Uterus (tissue), 4 donors: Measurements from ENCODE around the gene CACNA1C. TPM values are rescaled to one million over a fixed set of nuclear protein-coding genes. Genes with fewer than 3 reads are reported as not detected.
A peak's percentile ranks its signal among the peaks of the same experiment; 100 is the strongest.

ENCODE experiments used
- DNase-seq, 2 donors: peaks; one replicate each; pipeline ENCODE4 v3.0.0-alpha.2; 2019 to 2020
- H3K27ac ChIP-seq, 2 donors: fragments of 200-600 bp; sonication (generic); 1 replicate in 1 of 2; 2 replicates in 1 of 2; pipeline ENCODE4 v1.5.1; 2016 to 2018
- H3K27me3 ChIP-seq, 2 donors: fragments of 200-600 bp; sonication (generic); one replicate each; pipeline ENCODE4 v1.5.1; 2018 to 2019; ENCODE audit warnings: control low read depth in 1 of 2
- H3K36me3 ChIP-seq, 2 donors: fragments of 200-600 bp; sonication (generic); one replicate each; pipeline ENCODE4 v1.5.1; 2019; ENCODE audit warnings: control low read depth in 1 of 2
- H3K4me1 ChIP-seq, 2 donors: fragments of 200-600 bp; sonication (generic); one replicate each; pipeline ENCODE4 v1.5.1; 2018 to 2019; ENCODE audit warnings: control low read depth in 1 of 2
- H3K4me3 ChIP-seq, 2 donors: fragments of 200-600 bp; sonication (generic); 1 replicate in 1 of 2; 2 replicates in 1 of 2; pipeline ENCODE4 v1.5.1; 2018 to 2019; ENCODE audit warnings: mild to moderate bottlenecking in 1 of 2
- H3K9me3 ChIP-seq, 2 donors: fragments of 200-600 bp; sonication (generic); one replicate each; pipeline ENCODE4 v1.5.1; 2019; ENCODE audit warnings: control low read depth in 1 of 2
- CTCF ChIP-seq, 4 experiments: fragments of 200-600 bp in 2 of 4; fragments of 450-650 bp in 2 of 4; sonication (generic) in 2 of 4; IDR thresholded peaks; one replicate each; pipeline ENCODE4 v1.5.1; 2016 to 2019; ENCODE audit warnings: antibody characterized with exemption in 4 of 4, mild to moderate bottlenecking in 2 of 4, moderate library complexity in 1 of 4
- POLR2A ChIP-seq, 2 donors: fragments of 450-650 bp; IDR thresholded peaks; one replicate each; pipeline ENCODE4 v1.6.1; 2016; ENCODE audit warnings: antibody characterized with exemption in 2 of 2, mild to moderate bottlenecking in 1 of 2, moderate library complexity in 1 of 2
- intact Hi-C: fragments of 100-400 bp; cut with DNase I; formaldehyde crosslinking; loops from one replicate; pipeline ENCODE4 v1.15.1; 2023; ENCODE audit warnings: low total_unique reads
- total RNA-seq, 4 donors: library from RNA; depleted of rRNA in 3 of 4; stranded (reverse); fragments of >200 nt in 3 of 4; gene quantifications; one replicate each; pipeline versions ENCODE4 v1.1.0 to v1.2.4, GENCODE V29; 2014 to 2023
- donor health status: DM: yes; HTN: yes; CAD: no.

CACNA1C gene
- total RNA-seq, 4 donors from 2014 or later: 15.9 to 121 (median 32.1) TPM

- H3K9me3 ChIP-seq: no peaks in the 10 kb centered on the region
- no peak overlapping the region for H3K4me3 ChIP-seq
These were observed 380.1 kb downstream of the CACNA1C start for GRCh38 chr12:2432856-2433255.

GRCh38 chr12:2435511-2435910 is 382.7 kb downstream of the CACNA1C start:
- H3K4me3 ChIP-seq: no peak overlapping the region
- H3K27ac ChIP-seq: no peak overlapping the region
- TF ChIP-seq CTCF (IDR thresholded peaks at IDR 0.05) (no peak), POLR2A (IDR thresholded peaks at IDR 0.05) (no peak)
- no peaks in the 10 kb centered on the region for H3K27me3 ChIP-seq
- H3K36me3 ChIP-seq: no peaks in the 10 kb centered on the region
- peaks cover 3 to 7% of the 10 kb centered on the region in 2 donors for H3K4me1 ChIP-seq
- DNase-seq: no peak
- intact Hi-C loops: no loop called here
- no peaks in the 10 kb centered on the region for H3K9me3 ChIP-seq

More at GRCh38 chr12:2432856-2433255, 380.1 kb downstream of the CACNA1C start:
- H3K4me1 ChIP-seq: peaks cover 3 to 7% of the 10 kb centered on the region in 2 donors
- no peaks in the 10 kb centered on the region for H3K36me3 ChIP-seq
- H3K27ac ChIP-seq: peak overlapping the region; percentile 74 to 77
- no peak for DNase-seq
- intact Hi-C loops: no loop called here
- no peaks in the 10 kb centered on the region for H3K27me3 ChIP-seq
- TF ChIP-seq CTCF (IDR thresholded peaks at IDR 0.05): no peak
- TF ChIP-seq POLR2A (IDR thresholded peaks at IDR 0.05): no peak

- Histone ChIP-seq H3K4me3 (no peak overlapping the region), H3K27ac (no peak overlapping the region), H3K27me3 (no peaks in the 10 kb centered on the region), H3K4me1 (no peaks in the 10 kb centered on the region), H3K36me3 (no peaks in the 10 kb centered on the region), H3K9me3 (no peaks in the 10 kb centered on the region)
- TF ChIP-seq POLR2A (IDR thresholded peaks at IDR 0.05) (no peak), CTCF (IDR thresholded peaks at IDR 0.05) (no peak)
- DNase-seq: no peak
- intact Hi-C loops: no loop called here
These were observed 386.7 kb downstream of the CACNA1C start for GRCh38 chr12:2439332-2440100.

- Histone ChIP-seq H3K4me3 (no peak overlapping the region), H3K9me3 (no peaks in the 10 kb centered on the region), H3K36me3 (no peaks in the 10 kb centered on the region), H3K27ac (no peak overlapping the region), H3K27me3 (no peaks in the 10 kb centered on the region), H3K4me1 (no peaks in the 10 kb centered on the region)
- TF ChIP-seq POLR2A (IDR thresholded peaks at IDR 0.05) (no peak), CTCF (IDR thresholded peaks at IDR 0.05) (no peak)
- intact Hi-C loops: no loop called here
- no peak for DNase-seq
These were observed 391.0 kb downstream of the CACNA1C start for GRCh38 chr12:2443776-2444175.

- Histone ChIP-seq H3K4me1 (no peaks in the 10 kb centered on the region), H3K27ac (no peak overlapping the region), H3K4me3 (no peak overlapping the region), H3K27me3 (no peaks in the 10 kb centered on the region), H3K36me3 (no peaks in the 10 kb centered on the region), H3K9me3 (no peaks in the 10 kb centered on the region)
- intact Hi-C loops: no loop called here
- DNase-seq: no peak
- TF ChIP-seq POLR2A (IDR thresholded peaks at IDR 0.05): no peak
- no peak for TF ChIP-seq CTCF (IDR thresholded peaks at IDR 0.05)
These were observed 393.2 kb downstream of the CACNA1C start for GRCh38 chr12:2445968-2446367.
